ENCODE results near the gene TNK2.

Gene TNK2

DNA sequence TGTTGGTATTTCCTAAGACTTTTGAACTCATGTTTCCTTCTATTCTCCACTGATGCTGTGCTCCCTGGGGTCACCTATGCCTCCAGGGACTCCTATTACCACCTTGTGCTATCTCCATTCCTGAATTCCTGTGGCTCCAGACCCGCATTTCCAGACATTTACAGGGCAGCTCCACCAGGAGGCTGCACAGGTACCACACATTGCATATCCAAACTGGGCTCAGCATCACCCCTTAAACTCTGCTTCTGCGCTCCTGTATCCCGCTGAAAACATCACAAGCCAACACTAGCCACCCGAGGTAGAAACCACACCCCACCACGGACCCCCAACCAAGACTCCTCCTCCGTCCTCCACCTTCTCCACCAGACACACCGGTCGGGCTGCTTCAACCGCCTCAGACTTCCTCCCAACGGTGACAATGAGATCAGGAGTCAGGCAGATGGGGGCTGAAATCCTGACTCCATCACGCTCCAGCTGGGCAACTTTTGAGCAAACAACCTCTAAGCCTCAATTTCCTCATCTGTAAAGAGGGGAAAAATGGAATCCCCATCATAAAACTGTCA is 10.4 kb downstream of the TNK2 start:
- DNase-seq: peak; percentile 87

DNA sequence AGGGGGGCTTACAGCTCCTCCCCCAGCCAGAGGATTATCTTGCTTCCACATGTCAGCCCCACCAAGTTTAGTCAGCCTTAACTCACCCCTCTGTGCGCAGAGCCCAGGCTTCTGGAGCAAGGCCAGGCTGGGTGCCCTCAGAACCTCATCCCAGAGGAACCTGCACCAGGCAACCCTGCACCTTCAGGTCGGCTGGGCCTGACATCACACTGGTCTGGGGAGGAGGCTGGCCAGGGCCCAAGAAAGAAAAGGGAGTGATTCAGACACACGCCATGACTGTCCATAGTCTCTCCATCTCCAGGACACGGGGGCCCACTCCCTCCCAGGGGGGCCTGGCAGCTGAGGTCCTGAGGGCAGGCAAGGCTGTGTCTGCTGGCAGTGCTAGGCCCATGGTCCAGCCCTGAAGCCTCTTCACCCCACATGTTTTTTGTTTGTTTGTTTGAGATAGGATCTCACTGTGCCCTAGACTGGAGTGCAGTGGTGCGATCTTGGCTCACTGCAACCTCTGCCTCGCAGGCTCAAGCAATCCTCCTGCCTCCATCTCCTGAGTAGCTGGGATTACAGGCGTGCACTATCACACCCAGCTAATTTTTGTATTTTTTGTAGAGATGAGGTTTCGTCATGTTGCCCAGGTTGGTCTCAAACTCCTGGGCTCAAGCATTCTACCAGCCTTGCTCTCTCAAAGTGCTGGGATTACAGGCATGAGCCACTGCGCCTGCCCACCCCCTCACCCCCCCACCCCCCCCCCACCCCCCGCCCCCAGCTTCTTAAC is 11.1 kb downstream of the TNK2 start:
- peak; percentile 98 for DNase-seq

DNA sequence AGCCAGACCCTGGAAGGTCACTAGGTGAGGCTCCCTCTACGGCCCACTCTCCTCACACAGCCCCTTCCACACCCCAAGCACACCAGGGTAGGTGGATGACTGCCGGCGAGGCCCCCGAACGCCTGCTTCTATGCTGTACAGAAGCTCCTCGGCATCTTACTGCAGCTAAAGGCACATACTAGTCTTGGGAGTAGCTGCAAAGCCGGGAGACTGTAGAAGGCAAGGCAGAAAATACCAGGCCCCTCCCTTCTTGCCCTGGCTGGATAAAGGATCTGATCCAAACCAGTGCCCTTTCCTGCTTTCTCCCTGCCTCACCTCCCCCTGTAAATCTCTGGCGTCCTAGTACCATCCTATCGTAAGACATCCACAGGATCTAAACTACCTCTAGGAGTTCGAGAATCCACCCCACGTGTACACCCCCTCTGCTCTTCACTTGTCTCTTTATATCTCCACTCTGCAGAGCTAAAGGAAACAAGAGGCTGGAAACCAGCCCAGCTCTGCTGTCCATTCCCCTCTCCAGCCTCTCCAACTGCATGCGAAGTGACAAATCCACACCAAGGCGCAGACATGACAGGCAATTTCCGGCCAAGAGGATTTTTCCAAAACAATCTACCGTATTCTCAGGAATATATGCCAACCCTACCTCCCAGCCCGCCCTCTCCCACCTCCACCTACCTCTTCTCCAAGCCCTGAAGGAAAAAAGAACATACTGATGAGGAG is 11.8 kb downstream of the TNK2 start:
- peak; percentile 92 for DNase-seq

DNA sequence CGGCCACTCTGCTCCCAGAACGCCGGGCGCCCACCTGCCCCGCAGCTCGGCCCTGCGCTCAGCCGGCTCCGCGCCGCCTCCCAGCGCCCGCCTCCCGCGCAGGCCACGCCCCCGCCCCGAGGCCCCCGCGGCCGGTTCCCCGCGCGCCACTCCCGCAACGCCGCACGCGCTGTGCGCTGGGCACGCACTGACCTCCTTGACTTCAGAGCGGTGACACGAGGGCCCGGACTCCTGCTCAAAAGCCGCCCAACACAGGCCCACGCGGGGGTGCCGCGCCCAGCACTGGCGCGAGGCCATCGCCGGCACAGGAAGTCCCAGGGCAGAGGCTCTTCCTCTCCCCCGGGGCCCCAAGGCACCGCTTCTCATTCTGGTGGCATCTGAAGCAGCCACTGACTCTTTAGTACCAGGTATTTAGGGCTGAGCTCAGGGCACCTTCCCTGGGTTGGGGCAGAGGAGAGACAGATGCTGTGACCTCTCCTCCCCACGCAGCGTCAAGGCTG is 12.4 kb downstream of the TNK2 start:
- peak; percentile 24 for DNase-seq

DNA sequence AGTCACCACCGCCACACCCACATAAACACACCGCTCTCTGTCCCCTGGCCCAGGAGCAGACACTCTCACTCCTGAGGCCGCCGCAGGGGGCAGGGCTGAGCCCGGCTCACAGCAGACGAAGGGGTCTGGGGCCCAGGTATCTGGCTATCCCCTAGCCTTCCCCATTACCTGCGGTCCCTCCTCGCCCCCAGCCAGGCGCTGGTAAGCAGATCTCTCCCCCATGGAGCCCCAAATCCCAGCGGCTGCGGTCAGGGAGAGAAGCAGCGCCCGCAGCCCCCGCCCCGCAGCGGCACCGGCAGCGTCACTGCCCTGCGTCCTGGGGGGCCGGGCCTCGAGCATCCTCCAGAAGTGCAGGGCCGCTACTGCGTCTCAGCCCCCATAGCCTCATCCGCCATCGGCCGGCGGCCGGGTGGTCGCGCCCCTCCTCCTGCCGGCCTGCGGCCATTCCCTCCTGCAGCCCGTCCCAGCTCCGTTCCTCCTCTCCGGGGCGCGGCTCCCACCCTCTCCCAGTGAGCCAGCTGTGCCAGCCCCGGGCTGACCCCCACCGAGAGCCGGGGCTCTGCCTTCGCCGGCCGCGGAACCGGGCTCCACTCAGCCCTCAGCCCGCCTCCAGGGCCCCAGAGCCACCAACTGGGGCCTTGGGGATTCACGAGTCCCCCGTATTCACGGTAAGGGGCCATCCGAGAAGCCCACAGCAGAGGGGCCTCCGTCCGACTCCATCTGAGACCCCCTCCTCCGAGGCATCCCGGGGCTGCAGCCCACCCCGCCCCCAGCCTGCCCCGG is 13.1 kb downstream of the TNK2 start:
- peak; percentile 31 for DNase-seq

DNA sequence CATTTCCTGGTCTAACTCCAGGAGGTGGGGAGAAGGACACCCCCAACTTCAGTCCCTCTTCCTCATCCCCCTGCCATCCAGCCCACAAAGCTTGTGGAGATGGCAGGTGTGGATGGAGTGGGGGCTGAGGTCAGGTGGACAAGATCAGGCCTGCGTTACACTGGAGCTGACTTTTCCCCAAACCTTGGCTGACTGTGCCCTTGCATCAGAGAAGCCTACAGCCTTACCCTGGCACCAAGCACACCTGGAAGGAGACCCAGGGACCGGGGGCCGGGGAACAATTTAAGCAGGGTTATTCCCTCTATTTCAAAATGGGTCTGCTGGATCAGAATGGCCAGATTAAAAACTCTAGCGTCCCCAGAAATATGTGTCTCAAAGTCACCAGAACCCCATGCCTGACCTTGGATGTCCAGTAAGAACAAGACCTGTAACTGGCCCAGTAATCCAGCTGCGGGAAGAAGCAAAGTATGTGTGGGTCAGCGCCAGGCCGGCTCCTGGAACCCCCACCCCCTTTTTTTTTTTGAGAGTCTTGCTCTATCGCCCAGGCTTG is 14.4 kb downstream of the TNK2 start:
- no peak for DNase-seq

DNA sequence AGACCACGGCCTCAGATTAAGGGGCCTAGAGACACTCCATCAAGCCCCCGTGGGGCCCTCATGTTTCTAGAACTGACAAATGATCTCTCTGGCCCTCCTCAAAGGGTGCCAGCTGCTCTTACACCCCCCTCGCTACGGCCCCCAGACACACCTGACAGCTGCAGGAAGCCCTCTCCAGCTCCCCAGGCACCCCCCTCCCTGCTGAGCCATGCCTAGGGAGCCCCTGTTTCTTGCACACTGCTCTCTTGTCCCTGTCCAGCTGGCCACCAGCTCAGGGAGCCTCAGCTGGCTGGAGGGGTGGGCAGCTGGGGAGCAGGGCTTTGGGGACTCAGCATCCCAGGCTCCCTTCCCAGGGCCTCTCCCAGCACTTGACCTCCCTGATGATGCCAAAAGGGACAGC is 14.8 kb downstream of the TNK2 start:
- DNase-seq: no peak

DNA sequence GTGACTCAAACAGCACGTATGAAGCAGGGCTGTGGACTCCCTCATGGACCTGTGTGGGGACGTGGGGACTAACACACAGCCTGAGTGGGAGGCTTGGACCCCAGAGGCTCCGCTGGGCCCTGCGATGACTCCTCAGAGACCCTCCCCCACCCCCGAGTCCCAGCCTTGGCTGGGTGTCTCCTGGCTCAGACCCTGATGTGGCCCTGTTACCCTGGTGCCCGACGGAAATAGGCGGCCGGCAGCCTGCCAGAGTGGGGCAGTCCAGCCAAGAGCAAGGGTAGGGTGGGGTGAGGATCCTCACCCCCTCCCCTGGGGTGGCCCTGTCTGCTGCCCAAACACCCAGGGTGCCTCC is 15.3 kb downstream of the TNK2 start:
- no peak for DNase-seq

DNA sequence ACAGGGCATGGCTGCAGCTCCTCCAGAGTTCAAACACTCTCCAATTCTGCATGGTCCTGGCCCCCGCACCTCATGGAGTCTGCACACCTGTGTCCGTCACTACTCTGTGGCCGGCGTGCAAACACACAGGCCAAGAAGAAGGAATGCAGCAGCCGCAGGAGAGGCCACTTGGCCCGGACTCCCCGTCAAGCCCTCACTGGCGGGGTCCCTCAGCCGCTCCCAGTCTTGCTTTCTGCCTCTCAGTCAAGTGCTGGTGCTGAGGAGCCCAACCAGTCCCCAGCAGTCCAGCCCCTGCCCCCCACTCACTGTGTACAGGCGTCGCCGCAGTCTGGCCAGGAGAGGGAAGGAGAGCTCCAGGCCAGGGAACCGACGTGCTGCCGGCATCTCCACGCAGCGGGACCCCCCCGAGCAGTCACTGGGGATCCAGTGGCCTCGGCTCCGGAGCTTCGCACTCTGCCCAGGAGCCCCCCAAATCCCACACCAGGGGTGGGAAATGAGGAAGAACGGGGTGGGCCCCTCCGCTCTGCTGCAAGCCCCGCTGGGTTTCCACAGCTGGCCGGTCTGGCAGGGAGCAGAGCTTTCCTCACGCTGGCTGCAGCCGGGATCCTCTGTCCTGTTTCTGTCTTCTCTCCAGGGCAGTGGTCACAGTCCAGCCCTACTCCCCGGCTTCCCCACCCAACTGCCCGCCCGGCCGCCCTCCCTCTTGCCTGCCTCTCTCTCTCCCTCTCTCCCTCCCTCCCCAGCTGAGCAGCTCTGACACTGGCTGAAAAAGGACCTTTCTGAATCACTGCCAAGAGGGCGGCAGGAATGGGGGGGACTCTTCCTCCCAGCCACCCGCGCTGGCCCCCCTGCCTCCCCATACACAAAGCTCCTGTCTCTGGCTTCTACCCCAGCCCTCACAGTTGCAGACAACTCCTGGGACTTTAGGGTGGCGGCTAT is 16.0 kb downstream of the TNK2 start:
- DNase-seq: peak; percentile 16

DNA sequence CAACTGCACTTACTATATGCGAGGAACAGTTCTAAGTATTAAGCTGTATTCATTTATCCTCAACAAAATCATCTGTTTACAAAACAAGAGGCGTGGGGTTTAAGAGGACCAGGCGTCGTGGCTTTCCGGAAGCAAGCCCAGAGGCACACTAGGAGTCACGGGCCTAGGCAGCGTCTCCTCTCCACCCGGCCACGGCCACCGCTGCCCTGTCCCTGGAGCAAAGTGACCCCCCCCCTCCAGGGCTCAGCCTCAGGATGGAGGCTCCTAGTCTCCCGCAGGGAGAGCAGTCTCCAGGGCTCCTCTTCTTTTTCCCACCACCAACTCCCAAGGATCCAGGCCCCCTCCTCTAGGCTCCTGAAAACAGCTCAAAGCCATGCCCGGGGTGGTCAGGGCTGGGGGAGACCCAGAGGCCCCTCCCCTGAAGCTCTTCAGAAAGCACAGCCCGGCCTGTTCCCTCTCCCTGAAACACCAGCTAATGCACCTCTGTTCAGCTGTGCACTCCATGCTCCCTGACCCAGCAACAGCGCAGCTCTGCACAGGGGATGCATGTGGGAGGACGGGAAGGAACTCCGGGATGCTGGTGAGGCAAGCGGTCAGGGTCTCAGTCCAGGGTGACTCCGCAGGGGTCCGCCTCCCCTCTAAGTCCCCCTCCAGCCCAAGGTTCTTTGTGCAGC is 16.8 kb downstream of the TNK2 start:
- no peak for DNase-seq

DNA sequence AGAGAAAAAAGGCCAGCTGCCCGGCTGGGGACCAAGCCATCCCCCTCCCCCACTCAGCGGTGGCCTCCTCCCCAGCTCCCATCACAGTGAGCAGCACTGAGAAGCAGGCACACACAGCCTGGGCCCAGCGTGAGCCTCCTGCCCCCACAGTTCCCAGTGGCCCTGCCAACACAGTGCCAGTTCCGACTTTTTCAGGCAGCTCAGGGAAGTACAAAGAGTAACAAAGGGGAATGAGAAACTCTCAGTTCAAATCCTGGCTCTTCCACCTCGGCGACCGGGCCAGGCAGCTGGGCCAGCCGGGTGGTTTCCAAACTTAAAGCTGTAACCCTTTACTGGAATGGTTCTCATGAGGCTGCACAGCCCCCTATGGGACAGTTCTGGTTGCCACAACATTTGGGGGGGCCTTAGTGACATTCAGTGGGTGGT is 18.5 kb downstream of the TNK2 start:
- DNase-seq: no peak

DNA sequence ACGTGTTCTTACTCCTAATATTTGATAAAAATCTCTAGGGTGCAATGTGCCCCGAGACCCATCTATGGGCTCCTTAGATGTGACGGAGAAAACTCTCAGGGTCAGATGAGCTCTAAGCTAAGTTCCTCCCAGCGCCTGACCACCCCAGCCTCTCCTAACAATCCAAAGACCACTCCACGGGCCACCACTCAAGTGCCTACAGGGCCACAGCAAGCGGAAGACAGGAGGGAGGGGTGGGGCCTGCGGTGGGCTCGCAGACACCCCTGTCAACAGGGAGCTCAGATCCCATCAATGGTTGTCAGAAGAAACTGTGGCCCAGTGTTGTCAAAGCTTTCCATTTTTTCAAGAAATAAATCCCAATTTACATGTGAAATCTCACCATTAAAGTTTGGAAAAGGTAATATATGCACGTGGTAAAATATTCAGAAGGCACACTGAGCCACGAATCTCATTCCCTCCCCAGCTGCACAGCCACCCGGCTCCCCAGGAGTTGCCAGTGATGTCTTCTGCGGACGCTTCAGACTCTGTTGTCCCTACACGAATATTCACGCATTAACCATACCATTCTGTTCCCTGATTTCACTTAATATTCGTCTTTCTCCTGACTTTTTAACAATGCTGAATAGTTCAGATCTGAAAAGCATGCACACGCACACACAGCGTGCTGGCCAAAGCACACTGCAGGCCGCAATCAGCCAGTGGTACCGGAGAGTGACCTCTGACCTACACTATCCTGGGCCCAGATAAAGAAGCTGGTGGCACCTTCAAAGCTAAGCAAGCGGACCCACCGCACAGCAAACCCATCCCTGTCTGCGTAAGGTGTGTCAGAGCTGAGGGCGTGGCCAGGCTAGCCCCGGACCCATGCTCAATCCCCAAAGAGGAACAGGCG is 19.1 kb downstream of the TNK2 start:
- DNase-seq: no peak

DNA sequence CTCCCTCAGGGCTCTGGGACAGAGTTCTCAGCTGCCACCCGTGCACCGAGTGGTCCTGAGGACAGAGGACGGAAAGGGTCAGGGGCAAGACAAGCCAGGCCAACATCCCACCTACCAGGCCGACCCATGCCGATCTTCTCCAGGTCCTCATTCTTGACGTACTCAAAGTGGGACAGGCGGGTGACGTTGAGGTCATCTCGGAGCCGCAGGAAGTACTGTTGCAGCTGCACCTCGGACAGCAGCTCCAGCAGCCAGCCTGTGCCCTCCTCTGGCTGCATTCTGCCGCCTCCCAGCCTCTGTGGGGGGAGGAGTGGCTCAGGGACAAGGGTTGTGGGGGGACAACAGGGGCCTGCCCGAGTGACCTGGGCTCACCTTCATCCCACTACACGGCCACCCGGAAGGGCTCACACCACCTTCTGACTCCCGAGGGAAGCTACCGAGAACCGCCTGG is 20.0 kb downstream of the TNK2 start:
- no peak for DNase-seq

DNA sequence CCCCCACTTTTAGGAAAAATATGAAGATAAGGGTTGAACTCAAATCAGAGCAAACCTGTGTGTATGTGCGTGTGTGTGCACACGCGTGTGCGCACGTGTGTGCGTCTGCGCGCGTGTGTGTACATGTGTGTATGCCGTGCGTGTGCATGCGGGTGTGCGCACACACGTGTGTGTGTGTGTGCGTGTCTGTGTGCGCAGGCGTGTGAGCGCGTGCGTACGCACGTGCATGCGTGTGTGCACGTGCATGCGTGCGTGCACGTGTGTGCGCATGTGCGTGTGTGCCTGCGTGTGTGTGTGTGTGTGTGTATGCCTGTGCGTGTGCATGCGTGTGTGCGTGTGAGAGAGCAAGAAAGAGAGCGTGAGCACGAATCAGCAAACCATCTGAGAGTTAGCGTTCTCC is 20.7 kb downstream of the TNK2 start:
- DNase-seq: no peak

DNA sequence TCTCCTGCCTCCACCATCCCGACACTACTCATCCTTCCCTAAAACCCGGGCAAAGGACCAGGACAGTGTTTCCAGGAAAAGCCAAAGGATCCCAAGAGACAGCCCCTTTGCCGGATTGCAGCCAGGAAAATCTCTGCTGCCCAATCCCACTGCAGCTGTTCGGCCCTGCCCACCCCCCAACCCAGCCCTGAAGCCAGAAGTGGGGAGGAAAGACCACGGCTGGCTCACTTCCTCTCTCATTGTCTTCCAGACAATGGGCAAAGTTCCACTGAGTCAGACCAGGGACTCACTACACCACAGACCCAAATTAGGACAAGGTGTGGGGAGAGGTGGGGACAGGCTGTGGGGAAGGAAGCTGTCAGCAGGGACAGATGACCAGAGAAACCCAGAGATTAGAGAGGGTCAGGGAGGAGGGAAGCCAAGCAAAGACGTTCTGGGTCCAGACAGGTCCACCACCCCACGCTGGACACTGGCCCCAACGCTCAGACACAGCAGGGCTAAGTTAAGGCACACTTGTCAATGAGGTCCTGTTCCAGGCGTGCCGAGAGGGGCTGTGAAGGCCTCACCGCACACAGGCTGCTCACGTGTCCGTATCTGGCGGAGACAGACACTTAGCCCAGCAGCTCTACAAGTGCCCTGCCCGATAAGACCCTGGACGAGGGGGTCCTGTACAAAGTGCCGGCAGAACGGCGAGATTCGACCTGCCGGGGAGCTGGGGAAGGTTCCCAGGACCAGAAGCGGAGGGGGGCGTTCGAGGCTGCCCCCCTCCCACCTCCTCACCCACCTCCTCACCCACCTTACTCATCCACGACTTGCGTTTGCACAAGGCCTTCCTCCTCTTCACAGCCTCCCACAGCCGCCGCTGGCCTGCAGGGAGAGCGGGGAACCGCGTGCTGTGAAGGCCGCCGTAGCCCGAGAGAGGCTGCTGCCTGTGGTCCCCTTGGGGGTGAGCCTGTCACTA is 21.9 kb downstream of the TNK2 start:
- DNase-seq: peak; percentile 0

DNA sequence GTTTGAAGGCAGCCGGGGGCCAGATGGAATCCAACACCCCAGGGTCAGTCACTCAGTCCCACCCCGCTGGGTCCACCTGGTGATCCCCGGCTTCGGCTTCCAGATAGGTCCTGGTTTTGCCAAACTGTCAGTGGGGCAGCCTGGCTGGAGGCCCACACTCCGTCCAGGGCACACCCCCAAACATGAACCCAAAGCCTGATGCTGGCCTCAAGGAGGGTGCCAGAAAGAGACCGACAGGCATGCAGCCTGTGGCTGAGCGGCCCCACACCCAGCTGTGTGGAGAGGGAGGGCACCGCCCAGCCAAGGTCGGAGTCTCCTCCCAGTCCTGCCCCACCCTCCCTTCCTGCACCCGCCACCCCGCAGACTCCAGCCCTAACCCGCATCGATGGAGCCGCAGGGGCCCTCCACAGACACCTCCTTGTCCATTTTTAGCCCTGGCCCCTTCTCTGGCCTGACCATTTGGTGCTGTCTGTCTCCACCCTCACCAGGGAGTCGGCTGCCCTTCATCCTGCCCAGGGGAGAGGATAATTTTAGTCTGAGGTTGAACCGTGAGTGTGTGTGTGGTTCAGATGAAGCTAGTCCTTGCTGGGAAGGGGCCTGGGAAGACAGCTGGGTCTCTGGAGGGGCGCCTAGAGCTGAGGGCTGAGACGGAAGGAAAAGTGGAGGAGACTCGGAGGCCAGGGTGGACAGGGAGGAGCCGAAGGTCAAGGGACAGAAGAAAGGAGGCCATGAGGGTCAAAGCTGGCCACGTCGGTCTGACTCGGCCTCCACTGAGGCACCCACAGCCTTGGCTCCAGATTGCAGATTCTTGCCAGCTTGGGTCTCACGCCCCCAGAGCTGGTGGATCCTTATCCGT is 23.1 kb downstream of the TNK2 start:
- DNase-seq: peak; percentile 0

DNA sequence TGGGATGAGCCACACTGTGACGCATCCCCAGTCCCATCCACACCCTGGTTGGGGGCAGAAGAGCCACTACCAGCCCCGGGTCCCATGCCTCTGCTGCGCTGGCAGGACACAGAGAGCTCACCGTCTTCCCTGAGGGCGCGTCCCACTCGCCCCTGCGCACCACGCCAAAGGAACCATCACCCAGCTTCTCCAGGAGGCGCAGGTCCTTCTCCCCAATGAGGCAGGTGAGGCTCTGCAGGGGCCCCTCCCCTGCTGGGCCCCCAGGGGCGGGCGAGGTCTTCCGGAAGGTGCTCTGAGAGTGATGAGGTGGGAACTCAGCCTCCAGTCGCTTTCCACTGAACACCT is 23.7 kb downstream of the TNK2 start:
- DNase-seq: no peak

DNA sequence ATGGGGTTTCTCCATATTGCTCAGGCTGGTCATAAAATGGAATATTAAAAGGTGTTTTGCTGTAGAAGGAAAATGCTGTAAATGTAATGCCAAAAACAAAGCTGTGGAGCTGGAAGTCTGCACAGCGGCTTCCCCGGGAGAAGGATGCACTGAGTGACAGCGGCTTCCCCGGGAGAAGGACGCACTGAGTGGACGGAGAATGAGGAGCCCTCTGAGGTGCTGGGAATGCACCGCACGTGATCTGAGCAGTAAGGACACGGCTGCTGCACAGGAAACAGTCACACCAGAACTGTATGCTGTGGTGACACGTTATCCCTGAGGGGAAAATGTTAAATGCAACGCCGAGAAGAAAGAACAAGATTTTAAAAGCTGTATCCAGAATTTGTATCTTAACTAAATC is 24.6 kb downstream of the TNK2 start:
- DNase-seq: peak; percentile 0
